HepG2 (cell line): ENCODE measurements around the gene NDE1. TPM values are rescaled to one million over a fixed set of nuclear protein-coding genes. Genes with fewer than 3 reads are reported as not detected.
A peak's percentile ranks its signal among the peaks of the same experiment; 100 is the strongest.

Experiments
- ADNP ChIP-seq: sonication (generic); formaldehyde crosslinking; IDR thresholded peaks from 2 replicates; pipeline ENCODE4 v1.4.0; 2020; ENCODE audit warnings: missing genetic modification reagents
- BCL6 ChIP-seq: IDR thresholded peaks from 2 replicates; pipeline ENCODE4 v1.6.1; 2016; ENCODE audit warnings: missing genetic modification reagents, missing compliant biosample characterization
- CBX1 ChIP-seq: IDR thresholded peaks from one replicate; pipeline ENCODE4 v1.6.1; 2016; ENCODE audit warnings: antibody characterized with exemption, low read depth
- CEBPG ChIP-seq: IDR thresholded peaks from 2 replicates; pipeline ENCODE4 v1.6.1; 2016
- CHD2 ChIP-seq: IDR thresholded peaks from 2 replicates; pipeline ENCODE4 v1.6.1; 2011; ENCODE audit warnings: low read depth, low read length, improper control_type of control experiment
- DBP ChIP-seq: sonication (generic); formaldehyde crosslinking; IDR thresholded peaks from 2 replicates; pipeline ENCODE4 v1.4.0; 2020; ENCODE audit warnings: missing genetic modification reagents; ENCODE audit errors: not compliant biosample characterization
- KLF13 ChIP-seq: sonication (generic); formaldehyde crosslinking; IDR thresholded peaks from 2 replicates; pipeline ENCODE4 v1.4.0; 2020; ENCODE audit warnings: mild to moderate bottlenecking, missing genetic modification reagents
- MXD4 ChIP-seq: IDR thresholded peaks from 2 replicates; pipeline ENCODE4 v1.6.1; 2016; ENCODE audit warnings: mild to moderate bottlenecking, missing biosample characterization, missing genetic modification reagents
- NFE2L2 ChIP-seq: fragments of 150-350 bp; IDR thresholded peaks from 2 replicates; pipeline ENCODE4 v1.6.1; 2014; ENCODE audit warnings: low read length
- NFKBIZ ChIP-seq: IDR thresholded peaks from 2 replicates; pipeline ENCODE4 v1.6.1; 2018; ENCODE audit warnings: missing genetic modification reagents, missing compliant biosample characterization
- PCBP2 ChIP-seq: fragments of 200-400 bp; formaldehyde crosslinking; optimal IDR thresholded peaks from 2 replicates; pipeline ENCODE3; 2018; ENCODE audit warnings: low read length, low read depth; ENCODE audit not compliant: poor library complexity, severe bottlenecking
- TSC22D2 ChIP-seq: sonication (generic); formaldehyde crosslinking; IDR thresholded peaks from 2 replicates; pipeline ENCODE4 v1.5.1; 2020; ENCODE audit warnings: missing genetic modification reagents, mild to moderate bottlenecking, borderline replicate concordance
- ZBTB4 ChIP-seq: sonication (generic); formaldehyde crosslinking; IDR thresholded peaks from 2 replicates; pipeline ENCODE4 v1.4.0; 2020; ENCODE audit warnings: missing genetic modification reagents, mild to moderate bottlenecking, borderline replicate concordance
- ZFP82 ChIP-seq: sonication (generic); formaldehyde crosslinking; IDR thresholded peaks from 2 replicates; pipeline ENCODE4 v1.5.1; 2020; ENCODE audit warnings: mild to moderate bottlenecking, missing genetic modification reagents, borderline replicate concordance
- ZMYM2 ChIP-seq: sonication (generic); formaldehyde crosslinking; IDR thresholded peaks from 2 replicates; pipeline ENCODE4 v1.8.0; 2022; ENCODE audit warnings: mild to moderate bottlenecking, missing genetic modification reagents
- ZNF235 ChIP-seq: sonication (generic); formaldehyde crosslinking; IDR thresholded peaks from 2 replicates; pipeline ENCODE4 v1.8.1; 2023; ENCODE audit warnings: mild to moderate bottlenecking, missing genetic modification reagents, borderline replicate concordance
- ZNF264 ChIP-seq: sonication (generic); formaldehyde crosslinking; IDR thresholded peaks from 2 replicates; pipeline ENCODE4 v1.4.0; 2020; ENCODE audit warnings: missing genetic modification reagents
- ZNF350 ChIP-seq: sonication (generic); formaldehyde crosslinking; IDR thresholded peaks from 2 replicates; pipeline ENCODE4 v1.4.0; 2020; ENCODE audit warnings: mild to moderate bottlenecking, low read depth, missing genetic modification reagents, borderline replicate concordance
- ZNF644 ChIP-seq: IDR thresholded peaks from 2 replicates; pipeline ENCODE4 v1.6.1; 2016; ENCODE audit warnings: low read depth
- ZNF777 ChIP-seq: sonication (generic); formaldehyde crosslinking; IDR thresholded peaks from 2 replicates; pipeline ENCODE4 v1.4.0; 2020; ENCODE audit warnings: missing genetic modification reagents
- ZNF879 ChIP-seq: sonication (generic); formaldehyde crosslinking; IDR thresholded peaks from 2 replicates; pipeline ENCODE4 v1.8.1; 2023; ENCODE audit warnings: missing genetic modification reagents
- ZSCAN22 ChIP-seq: sonication (generic); formaldehyde crosslinking; IDR thresholded peaks from 2 replicates; pipeline ENCODE4 v1.4.0; 2020; ENCODE audit warnings: mild to moderate bottlenecking, missing genetic modification reagents
- polyA plus RNA-seq, 8 experiments: library from polyadenylated mRNA; depleted of rRNA in 3 of 8; stranded (reverse) in 7 of 8; unstranded in 1 of 8; fragments of >200 nt; fragmentation: Illumina TruSeq in 4 of 8; extraction: Trizol in 4 of 8; gene quantifications; 2 replicates each; pipeline versions ENCODE4 v1.2.1 to v1.2.3, GENCODE V29; 2011 to 2016; ENCODE audit warnings: low read depth in 4 of 8, missing spikeins in 1 of 8, mixed read lengths in 1 of 8; ENCODE audit not compliant: insufficient read depth in 1 of 8
- total RNA-seq, 5 experiments: library from RNA; depleted of rRNA; stranded (reverse); fragments of >200 nt; fragmentation: Illumina TruSeq; extraction: Trizol; gene quantifications; 2 replicates each; pipeline ENCODE4 v1.2.3, GENCODE V29; 2016; ENCODE audit warnings: low read depth in 1 of 5
- TF ChIP-seq, protein P1 (sequence below): sonication (generic); formaldehyde crosslinking; IDR thresholded peaks from 2 replicates; pipeline ENCODE4 v1.4.0; 2020; ENCODE audit warnings: missing genetic modification reagents

NDE1 gene
- total and polyA plus RNA-seq, 2 of the 13 experiments (the other 11 are each of a cell fraction or from before 2014, with no cell fraction given) = 40.9 to 72.5 TPM

DNA sequence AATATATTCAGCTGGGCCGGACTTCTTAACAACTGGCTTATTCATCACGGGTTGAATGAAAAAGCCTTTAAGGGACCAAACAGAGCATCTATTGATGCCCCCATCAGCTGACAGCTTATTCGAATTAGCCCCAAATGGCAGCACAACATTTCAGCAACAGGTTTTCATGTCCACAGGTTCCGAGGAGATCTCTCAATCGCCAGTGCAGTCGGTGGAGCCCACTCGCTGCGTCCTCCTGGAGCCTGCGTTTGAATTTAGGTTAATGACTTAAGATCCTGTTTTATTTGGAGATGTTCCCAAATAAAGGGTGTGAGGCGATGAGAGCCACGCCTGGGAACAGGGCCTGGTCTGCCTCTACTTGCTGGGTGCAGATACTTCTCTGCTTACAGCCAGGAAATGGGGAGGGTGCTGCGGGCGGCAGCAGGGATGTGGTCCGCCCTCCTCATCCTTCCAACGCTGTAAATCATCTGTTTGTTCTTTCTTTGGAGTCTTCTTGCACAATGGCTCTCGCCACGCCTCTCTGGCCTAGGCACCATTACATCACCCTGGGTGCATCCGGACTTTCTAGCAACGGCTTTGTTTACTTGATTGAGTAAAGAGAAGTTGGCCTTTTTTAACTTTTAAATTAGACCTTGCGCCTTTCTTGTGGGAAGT is 22.6 kb downstream of the NDE1 start (continued):
- TF ChIP-seq, protein P1, sequence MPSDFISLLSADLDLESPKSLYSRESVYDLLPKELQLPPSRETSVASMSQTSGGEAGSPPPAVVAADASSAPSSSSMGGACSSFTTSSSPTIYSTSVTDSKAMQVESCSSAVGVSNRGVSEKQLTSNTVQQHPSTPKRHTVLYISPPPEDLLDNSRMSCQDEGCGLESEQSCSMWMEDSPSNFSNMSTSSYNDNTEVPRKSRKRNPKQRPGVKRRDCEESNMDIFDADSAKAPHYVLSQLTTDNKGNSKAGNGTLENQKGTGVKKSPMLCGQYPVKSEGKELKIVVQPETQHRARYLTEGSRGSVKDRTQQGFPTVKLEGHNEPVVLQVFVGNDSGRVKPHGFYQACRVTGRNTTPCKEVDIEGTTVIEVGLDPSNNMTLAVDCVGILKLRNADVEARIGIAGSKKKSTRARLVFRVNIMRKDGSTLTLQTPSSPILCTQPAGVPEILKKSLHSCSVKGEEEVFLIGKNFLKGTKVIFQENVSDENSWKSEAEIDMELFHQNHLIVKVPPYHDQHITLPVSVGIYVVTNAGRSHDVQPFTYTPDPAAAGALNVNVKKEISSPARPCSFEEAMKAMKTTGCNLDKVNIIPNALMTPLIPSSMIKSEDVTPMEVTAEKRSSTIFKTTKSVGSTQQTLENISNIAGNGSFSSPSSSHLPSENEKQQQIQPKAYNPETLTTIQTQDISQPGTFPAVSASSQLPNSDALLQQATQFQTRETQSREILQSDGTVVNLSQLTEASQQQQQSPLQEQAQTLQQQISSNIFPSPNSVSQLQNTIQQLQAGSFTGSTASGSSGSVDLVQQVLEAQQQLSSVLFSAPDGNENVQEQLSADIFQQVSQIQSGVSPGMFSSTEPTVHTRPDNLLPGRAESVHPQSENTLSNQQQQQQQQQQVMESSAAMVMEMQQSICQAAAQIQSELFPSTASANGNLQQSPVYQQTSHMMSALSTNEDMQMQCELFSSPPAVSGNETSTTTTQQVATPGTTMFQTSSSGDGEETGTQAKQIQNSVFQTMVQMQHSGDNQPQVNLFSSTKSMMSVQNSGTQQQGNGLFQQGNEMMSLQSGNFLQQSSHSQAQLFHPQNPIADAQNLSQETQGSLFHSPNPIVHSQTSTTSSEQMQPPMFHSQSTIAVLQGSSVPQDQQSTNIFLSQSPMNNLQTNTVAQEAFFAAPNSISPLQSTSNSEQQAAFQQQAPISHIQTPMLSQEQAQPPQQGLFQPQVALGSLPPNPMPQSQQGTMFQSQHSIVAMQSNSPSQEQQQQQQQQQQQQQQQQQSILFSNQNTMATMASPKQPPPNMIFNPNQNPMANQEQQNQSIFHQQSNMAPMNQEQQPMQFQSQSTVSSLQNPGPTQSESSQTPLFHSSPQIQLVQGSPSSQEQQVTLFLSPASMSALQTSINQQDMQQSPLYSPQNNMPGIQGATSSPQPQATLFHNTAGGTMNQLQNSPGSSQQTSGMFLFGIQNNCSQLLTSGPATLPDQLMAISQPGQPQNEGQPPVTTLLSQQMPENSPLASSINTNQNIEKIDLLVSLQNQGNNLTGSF (CRISPR knock-in tag) = peak; percentile 48; the same call in 1 of the 2 replicates
- TF ChIP-seq ZNF235 (CRISPR knock-in tag) (peak; percentile 59), ZNF644 (peak; percentile 96), MXD4 (CRISPR knock-in tag) (peak; percentile 86), ZNF879 (CRISPR knock-in tag) (no peak), ZFP82 (no peak), ZNF264 (CRISPR knock-in tag) (peak; percentile 97), ADNP (no peak), CBX1 (no peak), DBP (CRISPR knock-in tag) (peak; percentile 80), CHD2 (no peak), PCBP2 (no peak), ZNF777 (CRISPR knock-in tag) (peak; percentile 66), NFE2L2 (no peak), ZBTB4 (CRISPR knock-in tag) (peak; percentile 65; the same call in 1 of the 2 replicates), ZSCAN22 (no peak; the same call in 1 of the 2 replicates), ZMYM2 (CRISPR knock-in tag) (no peak), NFKBIZ (CRISPR knock-in tag) (peak; percentile 98), KLF13 (CRISPR knock-in tag) (no peak), ZNF350 (CRISPR knock-in tag) (peak; percentile 90), BCL6 (peak; percentile 100), CEBPG (CRISPR knock-in tag) (peak; percentile 100), TSC22D2 (CRISPR knock-in tag) (peak; percentile 88; the same call in 1 of the 2 replicates)
